Nephron (organoid): ENCODE results near the gene DTYMK.

ENCODE experiments used
- H3K27ac Mint-ChIP-seq, 3 experiments: 2 replicates each; pipeline ENCODE4 v1.8.0; 2020; ENCODE audit warnings: mixed read lengths in 3 of 3, mild to moderate bottlenecking in 2 of 3, moderate library complexity in 1 of 3
- H3K27me3 Mint-ChIP-seq: 2 replicates; pipeline ENCODE4 v1.8.0; 2021; ENCODE audit warnings: low read depth, mild to moderate bottlenecking, moderate library complexity, mixed read lengths
- H3K36me3 Mint-ChIP-seq: 2 replicates; pipeline ENCODE4 v1.8.0; 2020; ENCODE audit warnings: low read depth, mixed read lengths
- H3K4me1 Mint-ChIP-seq: 2 replicates; pipeline ENCODE4 v1.8.0; 2020; ENCODE audit warnings: mixed read lengths
- H3K4me3 Mint-ChIP-seq, 3 experiments: 2 replicates each; pipeline ENCODE4 v1.8.0; 2020; ENCODE audit warnings: mild to moderate bottlenecking in 3 of 3, mixed read lengths in 3 of 3, moderate library complexity in 2 of 3
- H3K9me3 Mint-ChIP-seq: 2 replicates; pipeline ENCODE4 v1.8.0; 2020; ENCODE audit warnings: mixed read lengths
- TF ChIP-seq, protein P1 (sequence below), 3 experiments: fragments of 200-600 bp; sonication (generic); IDR thresholded peaks; one replicate each; pipeline ENCODE4 v1.5.0; 2021; ENCODE audit warnings: antibody characterized with exemption in 3 of 3; ENCODE audit not compliant: unreplicated experiment in 3 of 3

DTYMK gene

DNA sequence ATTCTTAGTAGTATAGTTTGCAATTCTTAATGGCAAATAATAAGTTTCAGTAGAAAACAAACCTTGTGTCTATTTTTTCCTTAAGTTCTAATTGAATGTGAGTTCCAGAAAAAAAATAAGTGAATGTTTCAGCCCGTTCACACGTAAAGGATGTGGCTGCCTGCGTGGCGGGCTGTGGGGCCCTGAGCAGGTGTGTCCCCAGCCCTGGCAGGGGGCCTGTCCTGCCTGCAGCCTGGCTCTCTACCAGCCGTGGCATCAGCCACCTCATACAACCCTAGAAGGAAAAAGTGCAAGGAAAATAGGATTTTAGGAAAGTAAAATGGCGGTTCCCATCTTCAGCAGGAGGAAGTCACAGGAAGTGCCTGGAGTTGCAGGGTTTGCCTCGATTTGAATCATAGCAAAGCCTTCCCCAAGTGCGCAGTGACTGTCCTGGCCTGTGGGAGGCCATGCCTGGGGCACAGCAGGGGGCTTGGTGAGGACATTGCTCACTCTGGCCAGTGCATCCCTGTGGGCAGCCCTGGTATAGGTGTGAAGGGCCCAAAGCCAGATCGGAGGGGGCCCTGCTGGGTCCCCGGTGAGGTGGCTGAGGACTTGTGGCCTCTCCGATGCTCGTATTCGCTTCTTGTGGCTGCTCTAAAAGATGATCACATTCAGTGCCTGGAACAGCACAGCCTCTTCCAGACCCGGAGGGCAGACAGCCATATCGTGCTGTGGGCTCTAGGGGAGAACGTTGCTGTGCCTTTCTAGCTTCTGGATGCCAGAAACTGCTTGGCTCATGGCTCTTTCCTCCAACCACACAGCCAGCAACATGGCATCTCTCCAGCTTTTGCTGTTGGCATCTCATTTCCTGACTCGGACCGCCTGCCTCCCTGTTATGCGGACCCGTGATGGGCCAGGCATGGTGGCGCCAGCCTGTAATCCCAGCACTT lies 12.6 kb downstream of the DTYMK start:
- H3K4me3 Mint-ChIP-seq: no peak overlapping the region
- no peaks in the 10 kb centered on the region for H3K27me3 Mint-ChIP-seq
- TF ChIP-seq, protein P1, sequence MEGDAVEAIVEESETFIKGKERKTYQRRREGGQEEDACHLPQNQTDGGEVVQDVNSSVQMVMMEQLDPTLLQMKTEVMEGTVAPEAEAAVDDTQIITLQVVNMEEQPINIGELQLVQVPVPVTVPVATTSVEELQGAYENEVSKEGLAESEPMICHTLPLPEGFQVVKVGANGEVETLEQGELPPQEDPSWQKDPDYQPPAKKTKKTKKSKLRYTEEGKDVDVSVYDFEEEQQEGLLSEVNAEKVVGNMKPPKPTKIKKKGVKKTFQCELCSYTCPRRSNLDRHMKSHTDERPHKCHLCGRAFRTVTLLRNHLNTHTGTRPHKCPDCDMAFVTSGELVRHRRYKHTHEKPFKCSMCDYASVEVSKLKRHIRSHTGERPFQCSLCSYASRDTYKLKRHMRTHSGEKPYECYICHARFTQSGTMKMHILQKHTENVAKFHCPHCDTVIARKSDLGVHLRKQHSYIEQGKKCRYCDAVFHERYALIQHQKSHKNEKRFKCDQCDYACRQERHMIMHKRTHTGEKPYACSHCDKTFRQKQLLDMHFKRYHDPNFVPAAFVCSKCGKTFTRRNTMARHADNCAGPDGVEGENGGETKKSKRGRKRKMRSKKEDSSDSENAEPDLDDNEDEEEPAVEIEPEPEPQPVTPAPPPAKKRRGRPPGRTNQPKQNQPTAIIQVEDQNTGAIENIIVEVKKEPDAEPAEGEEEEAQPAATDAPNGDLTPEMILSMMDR (IDR thresholded peaks at IDR 0.05; ENCODE audit: unreplicated experiment in 3 of 3): no peak

DNA sequence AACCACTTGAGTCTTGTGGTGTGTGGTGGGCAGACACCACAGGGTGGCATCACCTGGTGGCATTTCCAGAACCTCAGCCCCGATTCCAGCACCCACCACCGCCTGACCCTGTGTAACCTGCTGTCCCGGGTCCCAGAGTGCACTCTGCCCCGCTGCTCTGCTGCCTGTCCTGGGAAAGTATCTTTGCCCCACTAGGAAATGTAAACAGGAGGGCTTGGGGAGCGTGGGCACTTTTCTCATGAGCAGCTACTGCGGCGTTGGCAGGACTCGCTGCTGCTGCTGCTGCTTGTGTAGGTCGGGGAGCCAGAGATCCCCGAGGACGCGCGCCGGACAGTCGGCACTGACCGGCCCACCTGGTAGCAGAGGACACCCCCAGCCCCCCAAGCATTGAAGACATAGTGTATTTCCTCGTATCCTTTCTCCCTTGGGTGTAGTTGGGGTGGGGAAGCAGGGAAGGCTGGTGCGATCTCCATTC lies 13.4 kb downstream of the DTYMK start:
- H3K4me3 Mint-ChIP-seq: no peak overlapping the region
- TF ChIP-seq, protein P1 (IDR thresholded peaks at IDR 0.05; ENCODE audit: unreplicated experiment in 3 of 3): no peak
- H3K27ac Mint-ChIP-seq: no peak overlapping the region
- peaks cover 36% of the 10 kb centered on the region for H3K36me3 Mint-ChIP-seq
- no peaks in the 10 kb centered on the region for H3K9me3 Mint-ChIP-seq
- no peaks in the 10 kb centered on the region for H3K27me3 Mint-ChIP-seq
- H3K4me1 Mint-ChIP-seq: no peaks in the 10 kb centered on the region

More for the DNA sequence above, 12.6 kb downstream of the DTYMK start:
- Mint-ChIP-seq H3K27ac (peak overlapping the region in 1 of 3 experiments; percentile 46), H3K4me1 (no peaks in the 10 kb centered on the region), H3K36me3 (peaks cover 35% of the 10 kb centered on the region), H3K9me3 (no peaks in the 10 kb centered on the region)

DNA sequence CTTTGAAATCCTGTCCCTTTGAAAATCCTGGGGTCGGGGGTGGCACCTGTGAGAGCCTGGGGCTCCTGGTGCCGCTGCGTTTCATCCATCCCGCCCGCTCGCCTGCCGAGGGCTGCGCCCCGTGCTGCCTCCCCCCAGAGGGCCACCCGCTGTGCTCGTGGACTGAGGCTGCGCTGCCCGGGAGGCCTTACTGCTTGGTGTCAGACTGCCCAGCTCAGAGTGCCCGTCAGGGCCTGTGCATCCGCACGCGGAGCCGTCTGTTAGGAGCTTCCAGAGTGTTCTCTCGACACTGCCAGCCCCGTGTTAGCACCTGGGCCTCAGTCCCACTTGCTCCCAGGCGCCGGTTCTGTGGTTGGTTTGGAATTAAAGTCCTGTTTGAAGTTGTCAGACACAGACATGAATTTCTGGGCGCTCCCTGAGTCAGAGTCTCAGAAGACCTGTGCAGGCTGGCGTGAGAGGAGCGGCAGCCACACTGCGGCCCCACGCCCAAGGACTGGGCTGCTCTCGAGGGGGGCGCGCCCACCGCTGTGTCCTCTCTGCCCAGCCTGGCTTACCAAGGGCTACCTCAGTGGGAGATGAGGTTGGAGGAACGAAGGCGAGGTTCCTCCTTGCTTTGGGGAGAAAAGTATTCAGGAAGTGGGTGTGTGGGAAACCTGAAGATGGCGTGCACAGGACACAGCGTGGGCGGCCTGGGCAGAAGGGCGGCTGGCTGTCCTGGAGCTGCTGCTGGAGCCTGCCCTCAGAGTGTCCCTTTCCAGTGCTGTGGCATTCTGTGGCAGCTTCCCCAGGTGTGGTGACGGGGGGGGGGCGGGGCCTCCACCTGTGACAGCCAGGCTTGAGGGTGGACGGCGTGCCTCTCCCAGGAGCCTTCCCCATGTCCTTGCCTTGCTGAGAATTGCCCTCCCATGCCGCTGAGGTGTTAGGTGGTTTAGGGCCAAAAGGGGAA lies 14.1 kb downstream of the DTYMK start:
- Mint-ChIP-seq H3K27me3 (no peaks in the 10 kb centered on the region), H3K9me3 (no peaks in the 10 kb centered on the region), H3K27ac (no peak overlapping the region), H3K4me1 (no peaks in the 10 kb centered on the region), H3K4me3 (no peak overlapping the region), H3K36me3 (peaks cover 36% of the 10 kb centered on the region)
- TF ChIP-seq, protein P1 (IDR thresholded peaks at IDR 0.05; ENCODE audit: unreplicated experiment in 3 of 3): no peak

DNA sequence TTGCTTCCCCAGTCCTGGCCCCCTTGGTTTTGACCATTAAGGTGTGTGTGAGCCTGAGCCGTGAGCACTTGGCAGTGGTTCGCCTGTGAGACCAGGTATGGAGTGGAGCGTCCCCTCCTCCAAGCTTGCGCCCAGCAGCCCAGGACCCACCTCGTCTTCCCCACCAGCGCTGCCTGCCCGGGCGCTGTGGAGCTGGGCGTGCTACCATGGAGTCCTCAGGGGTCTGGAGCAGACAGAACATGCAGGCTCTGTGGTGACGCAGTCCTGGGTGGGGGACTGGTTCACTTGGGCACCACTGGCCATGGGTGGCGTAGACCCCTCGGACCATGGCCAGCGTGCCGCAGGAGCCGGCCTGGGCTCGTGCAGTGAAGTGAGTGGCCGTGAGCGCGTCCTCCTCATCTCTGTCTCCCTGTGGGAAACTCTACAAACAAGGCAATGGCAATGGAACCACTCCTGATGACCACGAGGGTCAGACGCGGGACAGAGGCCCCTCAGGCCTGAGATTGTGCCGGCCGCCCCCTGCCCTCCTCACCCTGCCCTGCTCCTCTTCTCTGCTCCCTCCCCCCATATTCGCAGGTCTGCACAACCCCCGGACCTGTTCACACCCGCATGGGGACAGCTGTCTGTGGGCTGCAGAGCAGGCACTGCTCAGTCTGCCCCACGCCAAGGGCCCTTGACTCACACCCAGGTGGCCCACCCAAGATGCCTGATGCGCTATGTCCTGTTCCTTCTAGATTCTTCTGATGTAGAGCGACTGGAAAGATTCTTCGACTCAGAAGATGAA lies 15.0 kb downstream of the DTYMK start:
- peaks cover 34% of the 10 kb centered on the region for H3K36me3 Mint-ChIP-seq
- H3K4me1 Mint-ChIP-seq: peaks cover 2% of the 10 kb centered on the region
- H3K27ac Mint-ChIP-seq: no peak overlapping the region
- TF ChIP-seq, protein P1 (IDR thresholded peaks at IDR 0.05; ENCODE audit: unreplicated experiment in 3 of 3): no peak
- H3K9me3 Mint-ChIP-seq: no peaks in the 10 kb centered on the region
- H3K27me3 Mint-ChIP-seq: no peaks in the 10 kb centered on the region
- no peak overlapping the region for H3K4me3 Mint-ChIP-seq

DNA sequence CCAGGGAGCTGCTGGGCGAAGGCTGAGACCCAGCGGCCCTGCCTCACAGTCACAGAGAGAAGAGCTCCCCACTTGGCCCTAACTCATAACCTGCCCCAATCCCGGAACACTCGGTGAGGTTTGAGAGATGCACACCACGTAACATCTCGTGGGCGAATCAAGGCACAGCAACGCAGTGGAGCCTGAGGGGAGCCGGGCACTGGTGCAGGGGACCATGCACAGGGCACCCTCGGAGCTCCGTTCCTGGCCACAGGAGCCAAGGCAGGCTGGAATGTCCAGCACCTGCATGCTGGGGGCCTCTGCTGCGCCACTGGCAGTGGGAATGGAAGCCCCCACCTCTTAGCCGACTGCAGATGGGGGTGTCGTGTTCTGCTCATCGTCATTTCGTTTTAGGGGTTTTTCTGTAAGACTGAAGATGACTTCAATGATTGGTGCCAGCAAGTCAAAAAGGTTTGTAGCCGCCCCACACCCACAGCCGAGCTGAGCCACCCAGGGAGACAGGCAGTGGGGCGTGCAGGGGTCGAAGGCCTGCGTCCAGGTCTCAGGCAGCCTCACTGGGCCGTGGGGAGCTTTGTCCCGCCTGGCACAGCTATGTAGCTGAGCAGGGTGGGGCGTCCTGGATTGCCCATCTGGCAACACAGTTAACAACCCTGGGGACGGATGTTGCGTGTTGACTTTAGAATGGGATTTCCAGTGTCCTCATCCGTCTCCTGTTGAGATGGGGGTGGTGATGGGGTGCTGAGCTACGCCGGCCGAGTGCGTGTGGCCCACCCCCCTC lies 16.1 kb downstream of the DTYMK start:
- Mint-ChIP-seq H3K9me3 (no peaks in the 10 kb centered on the region), H3K36me3 (peaks cover 35% of the 10 kb centered on the region), H3K27me3 (no peaks in the 10 kb centered on the region), H3K4me1 (peaks cover 12% of the 10 kb centered on the region), H3K4me3 (no peak overlapping the region), H3K27ac (no peak overlapping the region)
- TF ChIP-seq, protein P1 (IDR thresholded peaks at IDR 0.05; ENCODE audit: unreplicated experiment in 3 of 3): no peak
